HG02798 (cell line): Measurements from ENCODE around the gene CEBPZ.

Experiments
- ATAC-seq: cut with Tn5 transposase; IDR thresholded peaks from one replicate; pipeline ENCODE4 v1.9.1; 2021; ENCODE audit warnings: mild to moderate bottlenecking; ENCODE audit not compliant: unreplicated experiment, poor library complexity

Gene CEBPZ

DNA sequence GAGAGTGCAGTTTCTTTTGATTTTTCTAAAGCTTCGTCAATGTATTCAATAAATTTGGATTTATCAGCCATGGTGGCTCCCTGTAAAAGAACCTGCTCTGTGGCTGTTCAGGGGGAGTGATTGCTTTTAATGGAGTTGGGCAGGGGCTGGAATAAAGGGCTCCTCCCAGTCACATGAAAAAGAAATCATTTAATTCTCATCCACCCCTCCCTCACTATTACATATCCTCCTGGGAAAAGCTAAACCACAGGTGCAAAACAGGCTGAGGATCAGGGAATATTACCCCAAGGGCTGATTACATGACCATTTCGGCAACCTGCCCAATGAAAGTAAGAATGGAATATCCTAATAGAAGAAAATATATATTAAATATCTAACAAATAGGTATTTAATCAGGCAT is 42.8 kb downstream of the CEBPZ start, which contains the start of gene SULT6B1:
Gene SULT6B1 (minus strand): TSS at position 101 of the 400 bp plus-strand sequence. CDS start 30 bp downstream, at position 71.
- no peak for ATAC-seq

- no peak for ATAC-seq
Measured at GRCh38 chr2:37181726-37182684, 49.4 kb downstream of the CEBPZ start.

GRCh38 chr2:37180640-37181039 is 50.8 kb downstream of the CEBPZ start:
- ATAC-seq = no peak

DNA sequence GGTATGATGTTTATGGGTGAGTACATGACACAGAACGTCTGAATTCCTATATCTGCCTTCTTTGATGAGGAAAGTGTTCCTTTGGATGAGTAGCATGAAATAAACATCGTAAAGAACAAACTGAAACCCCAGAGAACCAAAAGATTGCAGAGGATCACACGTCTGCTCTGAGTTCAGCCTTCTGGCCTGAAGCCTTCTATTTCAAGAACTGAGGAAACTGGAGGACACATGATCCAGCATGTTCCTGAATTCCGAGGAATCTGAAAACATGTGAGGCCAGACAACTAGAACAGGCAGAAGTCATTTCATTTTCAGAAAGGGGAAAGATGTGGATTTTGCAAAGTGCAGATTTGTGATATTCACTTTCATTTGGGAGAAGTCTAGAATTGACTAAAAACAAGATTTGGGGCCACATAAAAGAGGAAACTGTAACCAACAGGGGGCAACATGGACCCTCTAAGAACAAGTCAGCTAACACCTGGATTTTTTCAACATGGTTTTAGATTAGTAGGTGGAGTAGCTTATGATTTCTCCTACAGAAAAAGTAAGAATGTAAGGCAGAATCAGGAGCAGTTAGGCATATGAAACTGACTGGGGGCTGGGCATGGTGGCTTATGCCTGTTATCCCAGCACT is 51.3 kb downstream of the CEBPZ start:
- ATAC-seq = no peak

DNA sequence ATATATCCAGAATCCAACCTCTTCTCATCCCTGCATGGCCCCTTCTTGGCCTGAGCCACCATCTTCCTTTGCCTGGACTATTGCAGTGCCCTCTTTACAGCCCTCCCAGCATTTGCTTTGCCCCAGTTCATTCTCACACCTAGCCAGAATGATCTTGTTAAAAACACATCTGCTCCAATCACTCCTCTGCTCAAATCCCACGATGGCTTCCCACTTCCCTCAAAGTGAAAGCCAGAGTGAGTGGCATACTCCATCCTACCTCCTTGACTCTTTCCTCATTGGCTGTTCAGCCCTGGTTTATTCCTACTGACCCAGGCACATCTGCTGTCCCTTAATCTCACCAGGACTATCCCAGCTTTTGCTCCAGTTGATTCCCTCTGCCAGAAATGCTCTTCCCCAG is 57.7 kb downstream of the CEBPZ start:
- no peak for ATAC-seq

- no peak for ATAC-seq
Measured at GRCh38 chr2:37171624-37171950, 59.8 kb downstream of the CEBPZ start.

GRCh38 chr2:37168217-37168981 is 63.0 kb downstream of the CEBPZ start:
- ATAC-seq = peak; percentile 65

DNA sequence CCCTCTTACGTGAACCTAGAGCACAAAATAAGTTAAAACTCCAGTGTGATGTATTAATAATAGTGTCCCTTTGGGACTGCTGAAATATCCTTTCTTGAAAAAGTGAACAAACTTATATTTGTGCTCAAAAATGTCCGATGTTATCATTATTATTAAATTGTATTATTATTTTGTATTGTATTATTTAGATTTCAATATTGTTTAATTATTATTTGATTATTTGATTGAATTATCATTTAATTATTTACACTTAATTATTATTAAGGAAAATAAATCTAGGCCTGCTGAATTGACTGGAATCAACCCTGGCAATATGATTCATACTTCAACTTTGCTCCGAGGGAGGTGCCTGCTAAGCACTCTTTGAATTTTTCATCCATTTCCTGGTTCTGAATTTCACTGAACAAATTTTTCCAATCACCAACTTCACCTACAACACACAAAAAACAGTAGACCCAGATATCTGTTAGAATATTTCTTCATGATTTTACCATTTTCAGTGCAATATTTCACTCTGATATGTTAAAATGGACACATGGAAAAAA is 63.7 kb downstream of the CEBPZ start:
- no peak for ATAC-seq

DNA sequence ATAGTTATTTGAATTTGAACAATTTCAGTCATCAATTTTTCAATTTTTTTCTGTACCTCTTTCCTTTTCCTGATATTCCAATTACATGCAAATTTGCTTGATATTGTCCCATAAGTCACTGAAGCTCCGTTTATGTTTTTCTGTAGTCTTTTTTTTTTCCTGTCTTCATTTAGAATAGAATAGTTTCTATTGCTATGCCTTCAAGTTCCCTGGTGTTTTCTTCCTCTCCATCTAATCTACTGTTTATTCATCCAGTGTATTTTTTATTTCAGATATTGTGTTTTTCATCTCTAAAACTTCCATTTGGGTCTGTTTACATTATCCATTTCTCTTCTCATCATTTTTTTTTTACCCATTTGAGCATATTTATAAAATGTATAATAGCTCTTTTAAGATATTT is 66.6 kb downstream of the CEBPZ start:
- no peak for ATAC-seq

- ATAC-seq = peak; percentile 93
Measured at GRCh38 chr2:37156857-37157714, 74.3 kb downstream of the CEBPZ start, which contains the start of gene EIF2AK2. Gene EIF2AK2 (minus strand): TSS chr2:37156980. CDS start chr2:37147806, 9,174 bp downstream.

- ATAC-seq = peak; percentile 14
Measured at GRCh38 chr2:37156071-37156856, 75.1 kb downstream of the CEBPZ start.

DNA sequence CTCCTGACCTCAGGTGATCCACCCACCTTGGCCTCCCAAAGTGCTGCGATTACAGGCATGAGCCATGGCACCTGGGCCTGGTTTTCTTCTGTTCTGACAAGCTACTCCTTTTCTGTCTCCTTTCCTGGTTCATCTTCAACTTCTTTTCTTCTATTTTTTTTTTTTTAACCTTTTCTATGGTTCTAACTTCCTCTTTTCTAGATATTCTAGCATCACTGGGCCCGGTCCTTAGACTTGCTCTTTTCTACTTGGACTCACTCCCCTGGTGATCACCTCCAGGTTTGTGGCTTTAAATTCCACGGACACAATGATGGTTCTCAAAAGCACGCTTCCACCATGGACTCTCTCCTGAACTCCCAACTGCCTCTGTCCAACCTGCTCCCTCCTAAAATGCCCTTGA is 76.6 kb downstream of the CEBPZ start:
- no peak for ATAC-seq

- no peak for ATAC-seq
Measured at GRCh38 chr2:37153224-37153623, 78.2 kb downstream of the CEBPZ start.
